Cardiac fibroblast (primary cell): ENCODE measurements around the gene UCHL5.
"Not testable (repeated sequence)": the region's sequence is repeated elsewhere in the genome, so short reads cannot be mapped to it uniquely, and the experiment has no call there.

Experiments
- DNase-seq, 2 donors: peaks; one replicate each; pipeline versions ENCODE4 v3.0.0 to v3.0.0-alpha.2; 2010; ENCODE audit warnings: low read depth in 2 of 2
- H3K4me3 ChIP-seq, 2 donors: replicated peaks in 1 of 2; 1 replicate in 1 of 2; 2 replicates in 1 of 2; pipeline ENCODE4 v1.5.1; 2011; ENCODE audit warnings: low read depth in 2 of 2, low read length in 2 of 2, mild to moderate bottlenecking in 2 of 2, moderate library complexity in 1 of 2
- CTCF ChIP-seq: IDR thresholded peaks from one replicate; pipeline ENCODE4 v1.5.1; 2011; ENCODE audit warnings: low read depth, mild to moderate bottlenecking, low read length, inconsistent platforms

UCHL5 gene

GRCh38 chr1:193058529-193059281 lies 455 bp downstream of the UCHL5 start:
- TF ChIP-seq CTCF: no peak
- H3K4me3 ChIP-seq: peak overlapping the region; percentile 78 to 97
- DNase-seq: peak; percentile 54 to 59

GRCh38 chr1:193054169-193054675 lies 4.9 kb downstream of the UCHL5 start:
- TF ChIP-seq CTCF: no peak
- DNase-seq: no peak
- H3K4me3 ChIP-seq: no peak overlapping the region

GRCh38 chr1:193048913-193049312 lies 10.2 kb downstream of the UCHL5 start:
- not testable (repeated sequence) for DNase-seq, H3K4me3 ChIP-seq

GRCh38 chr1:193042766-193043691 lies 16.1 kb downstream of the UCHL5 start:
- TF ChIP-seq CTCF: no peak
- no peak for DNase-seq
- H3K4me3 ChIP-seq: no peak overlapping the region

GRCh38 chr1:193040011-193040410 lies 19.1 kb downstream of the UCHL5 start:
- TF ChIP-seq CTCF: no peak
- H3K4me3 ChIP-seq: no peak overlapping the region
- no peak for DNase-seq

GRCh38 chr1:193036337-193037047 lies 22.7 kb downstream of the UCHL5 start:
- no peak overlapping the region for H3K4me3 ChIP-seq
- no peak for DNase-seq
- TF ChIP-seq CTCF: no peak
